K562 (cell line): ENCODE measurements around the gene PUDP.

ENCODE experiments used
- FOXM1 ChIP-seq, 2 experiments: fragments of 450-650 bp in 1 of 2; sonication (generic) in 1 of 2; formaldehyde crosslinking in 1 of 2; IDR thresholded peaks; 2 replicates each; pipeline versions ENCODE4 v1.6.1 to v1.9.0; 2017 to 2022; ENCODE audit warnings: low read depth in 2 of 2, mild to moderate bottlenecking in 2 of 2, missing genetic modification reagents in 1 of 2, moderate library complexity in 1 of 2
- KLF10 ChIP-seq: fragments of 250-450 bp; sonication (Bioruptor Pico); IDR thresholded peaks from 2 replicates; pipeline ENCODE4 v1.6.1; 2021; ENCODE audit warnings: matching md5 sums
- MAFK ChIP-seq: IDR thresholded peaks from 2 replicates; pipeline ENCODE4 v1.6.1; 2011; ENCODE audit warnings: low read length, improper control_type of control experiment
- ZNF263 ChIP-seq: sonication (generic); formaldehyde crosslinking; IDR thresholded peaks from 2 replicates; pipeline ENCODE4 v1.8.0; 2022; ENCODE audit warnings: mild to moderate bottlenecking, missing genetic modification reagents, borderline replicate concordance
- TF ChIP-seq, protein P1 (sequence below): IDR thresholded peaks from 2 replicates; pipeline ENCODE4 v1.6.1; 2012; ENCODE audit warnings: low read depth, low read length, improper control_type of control experiment, borderline replicate concordance

DNA sequence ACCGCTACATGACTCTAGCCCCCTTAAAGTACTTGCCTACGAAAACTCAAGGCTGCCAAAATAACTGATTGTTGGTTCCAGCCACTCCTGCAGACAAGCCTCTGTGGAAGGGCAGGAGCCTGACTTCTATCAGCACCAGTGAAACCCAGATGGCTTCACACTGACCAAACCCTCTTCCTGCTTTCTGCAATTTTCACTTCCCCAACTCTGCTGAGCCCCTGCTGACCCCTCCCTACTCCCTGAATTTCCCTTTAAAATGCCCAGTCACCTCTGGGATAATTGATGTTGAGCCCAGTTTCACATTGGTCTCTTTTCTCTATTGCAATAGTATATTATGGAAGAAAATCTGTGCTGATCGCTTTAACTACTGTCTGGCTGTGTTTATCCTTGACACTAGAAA lies 62.1 kb downstream of the PUDP start:
- TF ChIP-seq, protein P1, sequence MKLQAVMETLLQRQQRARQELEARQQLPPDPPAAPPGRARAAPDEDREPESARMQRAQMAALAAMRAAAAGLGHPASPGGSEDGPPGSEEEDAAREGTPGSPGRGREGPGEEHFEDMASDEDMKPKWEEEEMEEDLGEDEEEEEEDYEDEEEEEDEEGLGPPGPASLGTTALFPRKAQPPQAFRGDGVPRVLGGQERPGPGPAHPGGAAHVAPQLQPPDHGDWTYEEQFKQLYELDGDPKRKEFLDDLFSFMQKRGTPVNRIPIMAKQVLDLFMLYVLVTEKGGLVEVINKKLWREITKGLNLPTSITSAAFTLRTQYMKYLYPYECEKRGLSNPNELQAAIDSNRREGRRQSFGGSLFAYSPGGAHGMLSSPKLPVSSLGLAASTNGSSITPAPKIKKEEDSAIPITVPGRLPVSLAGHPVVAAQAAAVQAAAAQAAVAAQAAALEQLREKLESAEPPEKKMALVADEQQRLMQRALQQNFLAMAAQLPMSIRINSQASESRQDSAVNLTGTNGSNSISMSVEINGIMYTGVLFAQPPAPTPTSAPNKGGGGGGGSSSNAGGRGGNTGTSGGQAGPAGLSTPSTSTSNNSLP, result no peak
- TF ChIP-seq KLF10 (CRISPR knock-in tag) (no peak), ZNF263 (no peak), FOXM1 (IDR thresholded peaks at IDR 0.05; ENCODE audit: low read depth) (no peak), FOXM1 (CRISPR knock-in tag; IDR thresholded peaks at IDR 0.05; ENCODE audit: low read depth) (no peak), MAFK (no peak)
